Measurements from ENCODE around the gene EPG5. TPM values are rescaled to one million over a fixed set of nuclear protein-coding genes. Genes with fewer than 3 reads are reported as not detected.

Gene EPG5
- total RNA-seq, 1 donor from 2014 or later: 36.6 TPM

DNA sequence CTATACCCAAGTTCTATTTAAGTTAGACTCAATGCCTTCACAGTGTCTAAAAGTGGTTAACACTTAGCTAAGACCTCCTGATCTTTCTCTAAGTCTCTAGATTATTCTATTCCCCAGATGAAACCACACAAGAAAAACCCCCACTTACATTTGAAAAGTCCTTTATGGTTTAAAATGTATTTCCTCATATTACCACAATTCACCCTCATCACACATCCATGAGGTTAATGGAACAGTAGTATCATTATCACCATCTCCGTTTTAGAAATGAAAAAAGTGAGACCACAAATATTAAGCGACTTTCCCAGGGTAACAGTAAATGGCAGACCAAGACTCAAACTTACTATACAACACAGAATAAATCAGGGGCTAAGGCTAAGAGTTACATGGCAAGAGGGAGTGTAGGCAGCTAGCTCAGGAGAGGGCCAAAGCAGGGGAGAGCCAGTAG lies 28.6 kb downstream of the EPG5 start:
- Mint-ChIP-seq H3K4me3 (ENCODE audit: unreplicated experiment) (no peak overlapping the region), H3K27me3 (ENCODE audit: unreplicated experiment) (no peaks in the 10 kb centered on the region), H3K4me1 (ENCODE audit: low read depth, unreplicated experiment) (no peaks in the 10 kb centered on the region), H3K9me3 (ENCODE audit: unreplicated experiment) (no peaks in the 10 kb centered on the region), H3K36me3 (ENCODE audit: unreplicated experiment) (peaks cover 4% of the 10 kb centered on the region), H3K27ac (ENCODE audit: unreplicated experiment) (no peak overlapping the region)
- TF ChIP-seq, protein P1, sequence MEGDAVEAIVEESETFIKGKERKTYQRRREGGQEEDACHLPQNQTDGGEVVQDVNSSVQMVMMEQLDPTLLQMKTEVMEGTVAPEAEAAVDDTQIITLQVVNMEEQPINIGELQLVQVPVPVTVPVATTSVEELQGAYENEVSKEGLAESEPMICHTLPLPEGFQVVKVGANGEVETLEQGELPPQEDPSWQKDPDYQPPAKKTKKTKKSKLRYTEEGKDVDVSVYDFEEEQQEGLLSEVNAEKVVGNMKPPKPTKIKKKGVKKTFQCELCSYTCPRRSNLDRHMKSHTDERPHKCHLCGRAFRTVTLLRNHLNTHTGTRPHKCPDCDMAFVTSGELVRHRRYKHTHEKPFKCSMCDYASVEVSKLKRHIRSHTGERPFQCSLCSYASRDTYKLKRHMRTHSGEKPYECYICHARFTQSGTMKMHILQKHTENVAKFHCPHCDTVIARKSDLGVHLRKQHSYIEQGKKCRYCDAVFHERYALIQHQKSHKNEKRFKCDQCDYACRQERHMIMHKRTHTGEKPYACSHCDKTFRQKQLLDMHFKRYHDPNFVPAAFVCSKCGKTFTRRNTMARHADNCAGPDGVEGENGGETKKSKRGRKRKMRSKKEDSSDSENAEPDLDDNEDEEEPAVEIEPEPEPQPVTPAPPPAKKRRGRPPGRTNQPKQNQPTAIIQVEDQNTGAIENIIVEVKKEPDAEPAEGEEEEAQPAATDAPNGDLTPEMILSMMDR (IDR thresholded peaks at IDR 0.05; ENCODE audit: partially characterized antibody, unreplicated experiment): no peak
- DNase-seq: no peak

DNA sequence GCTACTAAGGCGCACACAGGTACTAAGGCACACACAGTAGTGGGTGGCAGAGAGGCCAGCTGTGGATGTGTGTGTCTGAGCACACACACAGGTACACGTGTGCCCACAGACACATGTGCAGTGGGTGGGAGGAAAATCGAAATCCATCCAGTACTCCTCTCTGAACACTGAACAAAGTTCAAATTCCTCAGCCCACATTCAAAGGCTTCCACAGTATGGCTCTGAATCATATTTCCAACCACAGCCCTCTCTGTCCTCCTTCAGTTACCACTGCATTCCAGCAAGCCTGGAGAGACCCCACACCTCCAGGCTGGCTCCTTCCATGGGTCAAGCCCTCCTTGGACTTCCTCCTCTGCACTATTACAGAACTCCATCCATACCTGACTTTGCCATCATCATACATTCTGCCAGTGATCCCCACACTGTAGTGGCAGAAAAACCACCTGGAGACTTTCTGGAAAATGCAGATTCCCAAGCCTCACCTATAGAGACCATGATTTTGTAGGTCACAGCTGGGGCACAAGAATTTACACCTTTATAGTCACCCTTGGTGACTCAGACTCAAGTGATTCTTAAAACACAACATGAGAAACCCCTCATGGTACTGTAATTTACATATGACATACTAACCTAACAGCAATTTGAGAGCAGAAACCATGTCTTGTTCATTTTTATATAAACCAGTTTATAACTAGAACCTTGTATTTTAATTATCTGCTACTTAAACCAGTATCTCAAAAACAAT lies 31.4 kb downstream of the EPG5 start:
- TF ChIP-seq, protein P1 (IDR thresholded peaks at IDR 0.05; ENCODE audit: partially characterized antibody, unreplicated experiment): no peak
- Mint-ChIP-seq H3K4me3 (ENCODE audit: unreplicated experiment) (no peak overlapping the region), H3K36me3 (ENCODE audit: unreplicated experiment) (peaks cover 4% of the 10 kb centered on the region), H3K27me3 (ENCODE audit: unreplicated experiment) (no peaks in the 10 kb centered on the region), H3K4me1 (ENCODE audit: low read depth, unreplicated experiment) (no peaks in the 10 kb centered on the region), H3K27ac (ENCODE audit: unreplicated experiment) (no peak overlapping the region), H3K9me3 (ENCODE audit: unreplicated experiment) (no peaks in the 10 kb centered on the region)
- no peak for DNase-seq

DNA sequence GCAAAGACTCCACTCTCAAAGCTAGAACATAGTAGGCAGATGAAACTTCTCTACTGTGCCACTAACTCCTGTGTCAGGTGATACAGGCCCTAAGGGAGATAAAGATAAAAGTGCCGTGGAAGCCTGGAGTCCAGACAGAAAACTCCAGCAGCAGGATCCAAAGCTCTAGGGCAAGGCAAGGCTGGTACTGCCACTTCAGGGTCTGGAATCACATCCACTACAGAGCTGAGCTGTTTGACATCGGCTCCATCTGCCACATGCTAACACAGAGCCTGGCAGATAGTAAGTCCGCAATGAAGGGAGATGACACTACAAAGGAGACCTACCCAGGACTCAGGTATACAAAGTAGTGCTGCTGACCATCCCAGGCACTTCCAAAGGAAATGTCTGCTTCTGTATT lies 34.4 kb downstream of the EPG5 start:
- TF ChIP-seq, protein P1 (IDR thresholded peaks at IDR 0.05; ENCODE audit: partially characterized antibody, unreplicated experiment): no peak

DNA sequence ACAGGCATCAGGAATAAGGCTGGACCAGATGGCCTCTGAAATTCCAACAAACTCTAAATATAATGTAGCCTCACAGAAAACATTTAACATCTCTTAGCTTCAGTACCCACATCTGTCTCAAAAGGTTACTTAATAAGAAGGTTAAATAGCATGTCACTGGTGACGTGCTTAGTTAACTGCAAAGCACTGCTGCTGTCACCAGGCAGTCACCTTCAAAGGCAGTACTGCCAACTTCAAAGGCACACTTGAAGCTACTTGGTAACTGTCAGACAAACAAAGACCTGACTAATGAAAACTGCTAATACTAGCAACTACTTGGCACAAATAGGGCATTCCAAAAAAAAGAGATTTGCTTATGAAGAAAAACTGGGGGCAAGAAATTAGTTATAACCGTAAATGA lies 36.2 kb downstream of the EPG5 start:
- Mint-ChIP-seq H3K4me3 (ENCODE audit: unreplicated experiment) (no peak overlapping the region), H3K27me3 (ENCODE audit: unreplicated experiment) (no peaks in the 10 kb centered on the region), H3K27ac (ENCODE audit: unreplicated experiment) (no peak overlapping the region), H3K4me1 (ENCODE audit: low read depth, unreplicated experiment) (no peaks in the 10 kb centered on the region), H3K36me3 (ENCODE audit: unreplicated experiment) (no peaks in the 10 kb centered on the region), H3K9me3 (ENCODE audit: unreplicated experiment) (no peaks in the 10 kb centered on the region)
- no peak for DNase-seq
- TF ChIP-seq, protein P1 (IDR thresholded peaks at IDR 0.05; ENCODE audit: partially characterized antibody, unreplicated experiment): no peak

More for the DNA sequence above, 34.4 kb downstream of the EPG5 start:
- no peak for DNase-seq
- no peak overlapping the region for H3K4me3 Mint-ChIP-seq (ENCODE audit: unreplicated experiment)
- no peaks in the 10 kb centered on the region for H3K9me3 Mint-ChIP-seq (ENCODE audit: unreplicated experiment)
- H3K27me3 Mint-ChIP-seq (ENCODE audit: unreplicated experiment): no peaks in the 10 kb centered on the region
- no peaks in the 10 kb centered on the region for H3K4me1 Mint-ChIP-seq (ENCODE audit: low read depth, unreplicated experiment)
- H3K36me3 Mint-ChIP-seq (ENCODE audit: unreplicated experiment): no peaks in the 10 kb centered on the region
- no peak overlapping the region for H3K27ac Mint-ChIP-seq (ENCODE audit: unreplicated experiment)

DNA sequence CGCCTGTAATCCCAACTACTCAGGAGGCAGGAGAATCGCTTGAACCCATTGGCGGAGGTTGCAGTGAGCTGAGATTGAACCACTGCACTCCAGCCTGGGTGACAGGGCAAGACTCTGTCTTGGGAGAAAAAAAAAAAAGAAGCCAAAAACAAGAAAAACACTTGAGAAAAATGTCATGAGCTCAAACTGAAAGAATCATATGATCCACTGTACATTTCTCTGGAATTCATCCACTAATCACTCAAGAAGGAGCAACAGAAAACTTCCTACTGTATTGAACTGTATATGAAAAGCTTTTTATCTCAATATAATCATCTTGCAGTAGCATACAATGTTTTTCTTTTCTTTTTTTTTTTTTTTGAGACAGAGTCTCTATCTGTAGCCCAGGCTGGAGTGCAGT lies 40.4 kb downstream of the EPG5 start:
- TF ChIP-seq, protein P1 (IDR thresholded peaks at IDR 0.05; ENCODE audit: partially characterized antibody, unreplicated experiment): no peak
- Mint-ChIP-seq H3K27me3 (ENCODE audit: unreplicated experiment) (no peaks in the 10 kb centered on the region), H3K4me3 (ENCODE audit: unreplicated experiment) (no peak overlapping the region), H3K4me1 (ENCODE audit: low read depth, unreplicated experiment) (no peaks in the 10 kb centered on the region), H3K9me3 (ENCODE audit: unreplicated experiment) (no peaks in the 10 kb centered on the region), H3K36me3 (ENCODE audit: unreplicated experiment) (no peaks in the 10 kb centered on the region), H3K27ac (ENCODE audit: unreplicated experiment) (no peak overlapping the region)
- DNase-seq: no peak

Measured in glutamatergic neuron (in vitro differentiated cells).